Activated CD4-positive, CD25-positive, alpha-beta regulatory T cell treated with anti-CD3 and anti-CD28 coated beads, Interleukin-2, amount 50 U/mL, for 24 hours (primary cell): ENCODE results near the gene MMP24OS.

Experiments used
- ATAC-seq, 2 donors: fragments of 150-1000 bp; cut with Tn5 transposase; one replicate each; pipeline ENCODE4 v1.10.0; 2021; ENCODE audit warnings: mild to moderate bottlenecking in 1 of 2, moderate library complexity in 1 of 2

MMP24OS gene

DNA sequence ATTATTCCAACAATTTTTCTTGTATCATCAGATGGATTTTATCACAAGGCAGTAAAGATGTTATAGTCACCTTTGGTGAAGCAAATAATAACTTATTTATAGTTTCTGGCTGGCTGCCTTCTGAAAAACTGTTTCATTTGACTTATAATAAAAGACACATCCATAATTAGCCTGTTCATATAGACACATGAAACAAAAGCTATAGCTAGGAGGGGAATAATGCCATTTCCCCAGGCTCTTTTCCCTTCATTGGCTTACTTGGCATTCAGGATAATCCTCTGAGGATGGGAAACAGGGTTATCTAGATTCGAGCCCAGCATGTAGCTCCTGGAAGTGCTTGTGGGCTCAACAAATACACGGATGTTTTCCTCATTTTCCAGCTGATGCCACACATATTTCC lies 33.9 kb downstream of the MMP24OS start:
- ATAC-seq: no peak

DNA sequence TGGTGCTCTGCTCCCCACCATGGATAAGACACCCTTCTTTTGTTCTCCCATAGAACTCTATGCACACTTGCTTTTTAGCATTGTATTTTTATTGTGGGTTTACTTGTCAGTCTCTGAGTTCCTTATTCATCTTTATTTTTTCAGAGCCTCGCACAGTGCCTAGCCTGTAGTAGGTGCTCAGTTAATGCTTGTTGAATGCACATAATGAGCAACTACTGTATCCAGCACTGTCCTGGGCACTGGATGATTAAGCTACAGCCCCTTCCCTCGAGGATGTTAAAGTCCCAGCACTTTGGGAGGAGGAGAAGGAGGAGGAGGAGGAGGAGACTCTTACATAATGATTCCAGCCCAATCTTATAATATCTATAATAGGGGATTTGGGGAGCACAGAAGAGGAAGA lies 34.6 kb downstream of the MMP24OS start:
- no peak for ATAC-seq

GRCh38 chr20:35240811-35241293 lies 37.1 kb downstream of the MMP24OS start:
- ATAC-seq: no peak

- no peak for ATAC-seq
Observed at GRCh38 chr20:35240083-35240810, 37.7 kb downstream of the MMP24OS start.

- ATAC-seq: no peak
Observed at GRCh38 chr20:35238735-35239134, 39.2 kb downstream of the MMP24OS start.

- no peak for ATAC-seq
Observed at GRCh38 chr20:35238170-35238569, 39.8 kb downstream of the MMP24OS start.

GRCh38 chr20:35237486-35237885 lies 40.4 kb downstream of the MMP24OS start:
- ATAC-seq: no peak

DNA sequence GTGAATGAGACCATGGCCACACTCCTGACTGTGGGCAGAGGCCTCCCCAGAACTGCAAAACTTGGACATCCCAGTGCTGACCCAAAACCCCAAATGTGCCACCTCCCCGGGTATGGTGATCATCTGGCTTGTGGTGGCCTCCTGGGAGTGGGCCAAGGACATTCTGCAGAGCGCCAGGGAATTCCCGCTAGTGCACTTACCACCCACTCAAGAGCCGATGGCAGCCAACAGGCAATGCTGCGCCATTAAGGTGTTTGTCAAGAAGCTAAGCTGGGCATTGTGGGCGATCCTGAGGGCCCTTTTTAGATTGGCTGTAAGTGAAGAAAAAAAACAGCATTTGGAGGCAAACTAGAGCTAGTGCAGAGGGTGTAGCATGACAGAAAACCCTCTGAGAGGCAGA lies 42.0 kb downstream of the MMP24OS start:
- no peak for ATAC-seq

GRCh38 chr20:35232575-35232974 lies 45.3 kb downstream of the MMP24OS start:
- no peak for ATAC-seq

- ATAC-seq: peak; percentile 55 to 58
Observed at GRCh38 chr20:35226884-35227681, 50.8 kb downstream of the MMP24OS start.
